DND-41 (cell line): Measurements from ENCODE around the gene ATG101.

ENCODE experiments used
- CTCF ChIP-seq: IDR thresholded peaks from 2 replicates; pipeline ENCODE4 v1.5.1; 2012; ENCODE audit warnings: borderline replicate concordance, low read length, moderate library complexity, mild to moderate bottlenecking; ENCODE audit not compliant: poor library complexity, severe bottlenecking; ENCODE audit errors: extremely low read depth
- EZH2 ChIP-seq: IDR thresholded peaks from 3 replicates; pipeline ENCODE4 v1.6.1; 2012; ENCODE audit warnings: borderline replicate concordance, low read depth, mild to moderate bottlenecking, moderate library complexity, low read length, inconsistent platforms; ENCODE audit not compliant: severe bottlenecking

GRCh38 chr12:52046859-52047258 lies 22.9 kb upstream of the ATG101 start:
- TF ChIP-seq CTCF (no peak), EZH2 (no peak)
